ENCODE measurements around the gene ABI3BP.

The ABI3BP gene

GRCh38 chr3:100715176-100715575, 278.0 kb downstream of the ABI3BP start:
- no peak for DNase-seq

DNA sequence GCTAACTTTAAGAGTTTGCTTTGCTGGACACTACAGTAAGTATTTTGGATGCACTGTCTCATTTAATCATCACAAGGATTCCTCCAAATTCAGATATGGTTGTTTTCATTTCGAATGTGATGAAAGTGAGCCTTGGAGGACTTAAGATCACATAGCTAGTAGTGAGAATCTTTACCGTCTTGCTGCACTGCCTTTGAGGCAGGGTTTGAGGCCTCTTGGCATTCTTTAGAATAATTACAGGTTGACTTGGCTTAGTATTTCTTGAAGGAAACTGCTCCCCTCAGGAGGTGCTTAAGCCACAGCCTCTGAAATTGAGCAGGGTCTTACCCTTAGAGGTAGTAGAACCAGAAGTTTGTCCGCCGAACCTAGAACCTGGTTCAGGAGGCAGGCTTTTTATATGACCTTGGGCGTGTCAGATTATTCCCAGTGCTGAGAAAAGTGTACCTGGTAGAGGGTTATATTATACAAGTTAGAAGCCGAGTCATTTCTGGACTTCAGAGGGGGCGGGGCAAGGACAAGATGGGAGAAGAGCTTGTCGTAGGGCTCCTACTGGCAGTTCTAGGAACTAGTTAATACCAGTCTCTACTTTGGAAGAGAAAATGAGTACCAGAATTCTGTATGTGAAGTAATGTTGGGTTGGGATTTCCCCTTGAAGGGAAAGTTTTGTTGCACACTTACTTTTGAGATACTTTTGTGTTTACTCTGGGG, 282.8 kb downstream of the ABI3BP start:
- peak; percentile 78 to 83 for DNase-seq

DNA sequence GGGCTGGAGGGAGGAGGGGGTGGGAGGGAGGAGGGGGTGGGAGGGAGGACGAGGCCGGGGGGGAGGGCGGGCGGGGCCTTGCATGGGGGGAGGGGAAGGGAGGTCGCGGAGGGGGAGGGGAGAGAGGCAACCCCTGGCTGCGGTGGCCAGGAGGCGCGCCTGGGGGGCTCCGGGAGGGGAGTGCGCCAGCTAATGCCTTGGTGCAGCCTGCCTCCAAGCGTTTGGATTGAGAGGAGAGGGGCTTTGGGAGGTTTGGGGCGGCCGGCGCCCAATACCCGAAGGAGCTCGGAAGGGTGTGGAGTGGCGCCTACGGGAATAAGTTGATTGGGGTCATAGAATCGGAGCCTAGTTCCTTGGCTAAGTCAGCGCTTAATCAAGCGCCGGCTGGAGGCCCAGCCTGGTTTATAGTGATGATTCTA, 283.4 kb downstream of the ABI3BP start:
- peak; percentile 31 to 41 for DNase-seq

- peak; percentile 97 to 98 for DNase-seq
Measured at GRCh38 chr3:100708989-100709841, 284.0 kb downstream of the ABI3BP start, which contains the start of gene TFG. TFG (plus strand) TSS chr3:100709494; CDS start chr3:100713686, 4,192 bp downstream.

DNA sequence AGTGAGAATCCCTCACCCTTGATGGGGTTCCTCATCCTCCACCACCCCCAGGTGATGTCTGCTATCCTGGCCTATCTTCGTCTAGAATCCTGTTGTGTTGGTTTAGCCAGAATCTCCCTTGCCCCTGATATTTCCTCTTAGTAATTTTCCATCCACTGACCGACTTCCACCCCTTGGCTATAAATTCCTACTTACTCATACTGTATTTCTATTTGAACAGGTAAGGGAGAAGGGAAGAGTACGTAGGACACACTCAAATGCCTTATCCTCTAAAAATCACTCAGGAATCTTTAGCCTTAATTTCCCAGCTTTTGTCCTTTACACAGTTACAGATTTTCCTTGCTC, 284.6 kb downstream of the ABI3BP start:
- DNase-seq, result no peak

GRCh38 chr3:100706365-100706764, 286.9 kb downstream of the ABI3BP start:
- DNase-seq, result no peak

- DNase-seq, result no peak
Measured at GRCh38 chr3:100703865-100704264, 289.4 kb downstream of the ABI3BP start.

GRCh38 chr3:100702980-100703345, 290.3 kb downstream of the ABI3BP start:
- no peak for DNase-seq

GRCh38 chr3:100702082-100702979, 290.9 kb downstream of the ABI3BP start:
- DNase-seq, result no peak

GRCh38 chr3:100700708-100701107, 292.5 kb downstream of the ABI3BP start:
- no peak for DNase-seq
